ENCODE measurements around the gene SCGB3A1.
A peak's percentile ranks its signal among the peaks of the same experiment; 100 is the strongest.

Gene SCGB3A1

GRCh38 chr5:180606215-180606785 lies 15.0 kb upstream of the SCGB3A1 start:
- no peak for FAIRE-seq

GRCh38 chr5:180605554-180606214 lies 14.4 kb upstream of the SCGB3A1 start:
- DNase-seq (ENCODE audit: low spot score) (peak; percentile 64), FAIRE-seq (no peak)

More at GRCh38 chr5:180606215-180606785, 15.0 kb upstream of the SCGB3A1 start:
- DNase-seq (ENCODE audit: low spot score), result no peak

GRCh38 chr5:180604271-180604670 lies 13.0 kb upstream of the SCGB3A1 start:
- DNase-seq (ENCODE audit: low spot score) (no peak), FAIRE-seq (no peak)

GRCh38 chr5:180603076-180603594 lies 11.8 kb upstream of the SCGB3A1 start:
- no peak for FAIRE-seq
- DNase-seq (ENCODE audit: low spot score), result no peak

GRCh38 chr5:180602481-180603075 lies 11.3 kb upstream of the SCGB3A1 start:
- DNase-seq (ENCODE audit: low spot score) (no peak), FAIRE-seq (no peak)

DNA sequence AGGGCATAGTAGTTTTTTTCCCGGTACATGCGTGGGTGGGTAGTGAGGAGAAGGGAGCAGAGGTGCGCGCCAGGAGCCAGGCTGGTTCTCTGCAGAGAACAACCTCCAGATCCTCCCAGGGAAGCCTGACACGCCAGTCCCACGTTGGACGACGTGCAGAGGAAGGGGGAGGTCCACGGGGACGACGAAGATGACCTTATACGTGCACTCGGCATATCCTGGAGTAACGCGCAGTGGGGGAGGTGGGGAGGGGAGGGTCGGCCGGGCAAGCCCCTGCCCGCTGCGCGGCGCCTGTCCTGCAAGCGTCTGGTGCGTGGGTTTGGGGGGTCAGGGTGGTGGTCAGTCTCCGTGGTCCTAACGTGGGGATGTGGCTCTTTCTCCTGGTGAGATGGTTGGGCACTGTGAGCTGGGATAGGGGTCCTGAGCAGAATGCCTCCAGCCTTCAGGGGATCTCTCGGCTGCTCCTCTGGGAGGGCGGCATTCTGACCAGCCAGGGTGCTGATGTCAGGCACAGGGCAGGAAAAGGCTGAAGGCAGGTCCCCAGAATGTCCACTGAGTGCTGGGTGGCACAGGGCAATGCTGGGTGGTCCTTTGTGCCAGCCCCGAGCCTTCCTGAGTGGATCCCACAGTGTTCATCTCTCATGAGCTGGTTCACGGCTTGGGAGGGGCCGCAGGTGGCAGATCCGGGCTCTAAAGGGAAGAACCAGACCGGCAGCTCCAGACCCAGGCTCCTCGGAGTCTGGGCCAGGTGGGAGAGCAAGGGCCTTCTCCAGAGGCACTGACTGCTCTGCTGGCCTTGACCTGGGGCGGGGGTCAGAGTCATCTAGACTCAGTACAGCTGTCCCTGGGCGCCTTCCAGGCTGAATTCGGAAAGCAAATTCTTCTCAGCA lies 10.5 kb upstream of the SCGB3A1 start:
- DNase-seq (ENCODE audit: low spot score) (no peak), FAIRE-seq (no peak)

DNA sequence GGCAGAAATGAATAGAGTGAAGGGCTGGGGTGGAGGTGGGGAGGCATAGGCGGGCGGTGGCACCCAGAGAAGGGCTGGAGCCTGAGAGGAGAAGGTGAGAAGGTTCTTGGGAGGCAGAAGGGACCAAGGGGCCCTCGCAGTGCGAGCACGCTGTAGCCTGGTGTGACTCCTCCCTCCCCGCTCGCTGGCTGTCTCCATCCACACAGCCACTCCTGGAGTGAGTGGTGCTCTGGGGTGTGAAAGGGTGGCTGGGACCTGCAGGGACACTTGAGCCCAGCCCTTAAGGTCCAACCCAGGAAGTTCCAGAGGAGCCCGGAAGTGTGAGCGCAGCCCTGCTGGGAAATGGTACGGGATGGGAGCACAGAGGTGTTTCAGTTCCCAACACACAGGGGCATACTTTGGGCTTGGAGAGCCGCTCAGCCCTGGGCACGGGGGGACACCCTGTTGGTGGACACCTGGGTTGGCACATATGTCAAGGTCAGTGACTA lies 9.3 kb upstream of the SCGB3A1 start:
- FAIRE-seq (no peak), DNase-seq (ENCODE audit: low spot score) (no peak)

GRCh38 chr5:180599981-180600553 lies 8.8 kb upstream of the SCGB3A1 start:
- FAIRE-seq, result no peak
- DNase-seq (ENCODE audit: low spot score), result no peak

- DNase-seq (ENCODE audit: low spot score) (no peak), FAIRE-seq (no peak)
Measured at GRCh38 chr5:180599590-180599914, 8.3 kb upstream of the SCGB3A1 start.

- DNase-seq (ENCODE audit: low spot score) (no peak), FAIRE-seq (no peak)
Measured at GRCh38 chr5:180598797-180599589, 7.7 kb upstream of the SCGB3A1 start.

DNA sequence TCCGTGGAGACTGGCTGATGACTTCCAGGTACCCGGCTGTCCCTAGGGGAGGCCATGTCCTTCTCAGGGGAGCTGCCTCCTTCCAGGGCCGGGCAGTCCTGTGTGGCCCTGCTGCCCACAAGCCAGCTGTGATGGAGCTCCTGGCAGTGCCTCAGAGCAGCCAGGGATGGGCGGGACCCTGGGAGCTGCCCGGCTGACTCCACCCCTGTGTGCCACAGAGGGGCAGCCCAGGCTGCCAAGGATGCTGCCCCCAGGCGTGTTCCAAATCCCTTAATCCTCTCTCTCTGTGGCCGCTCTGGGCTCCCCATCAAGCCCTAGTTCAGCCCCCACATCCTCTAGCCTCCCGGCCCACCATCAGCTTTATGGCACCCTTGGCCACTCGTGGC lies 7.0 kb upstream of the SCGB3A1 start:
- DNase-seq (ENCODE audit: low spot score) (no peak), FAIRE-seq (no peak)

DNA sequence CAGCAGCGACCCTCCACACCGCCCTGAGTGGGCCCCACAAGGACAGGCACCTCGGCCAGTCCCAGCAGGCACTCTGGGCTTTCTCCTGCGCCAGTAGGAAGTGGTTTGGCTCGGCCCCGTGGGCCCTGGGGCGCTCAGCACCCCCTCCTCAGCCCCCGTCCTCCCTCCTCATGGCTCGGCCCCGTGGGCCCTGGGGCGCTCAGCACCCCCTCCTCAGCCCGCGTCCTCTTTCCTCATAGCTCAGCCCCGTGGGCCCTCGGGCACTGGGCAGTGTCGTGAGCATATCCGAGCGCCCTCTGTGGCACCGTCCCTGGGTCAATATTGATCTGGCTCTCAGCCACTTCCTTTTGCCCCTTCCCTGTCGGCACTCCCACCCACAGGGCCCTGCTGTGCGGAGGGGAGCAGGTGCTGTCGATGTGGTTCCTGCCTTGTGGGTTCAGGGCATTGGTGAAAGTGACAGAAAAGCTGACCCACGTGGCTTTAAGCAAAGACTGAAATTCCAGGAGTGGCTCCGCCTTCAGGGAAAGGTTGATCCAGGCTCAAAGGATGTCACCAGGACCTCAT lies 5.5 kb upstream of the SCGB3A1 start:
- DNase-seq (ENCODE audit: low spot score) (no peak), FAIRE-seq (no peak)

- DNase-seq (ENCODE audit: low spot score) (no peak), FAIRE-seq (no peak)
Measured at GRCh38 chr5:180596115-180596667, 4.9 kb upstream of the SCGB3A1 start.

DNA sequence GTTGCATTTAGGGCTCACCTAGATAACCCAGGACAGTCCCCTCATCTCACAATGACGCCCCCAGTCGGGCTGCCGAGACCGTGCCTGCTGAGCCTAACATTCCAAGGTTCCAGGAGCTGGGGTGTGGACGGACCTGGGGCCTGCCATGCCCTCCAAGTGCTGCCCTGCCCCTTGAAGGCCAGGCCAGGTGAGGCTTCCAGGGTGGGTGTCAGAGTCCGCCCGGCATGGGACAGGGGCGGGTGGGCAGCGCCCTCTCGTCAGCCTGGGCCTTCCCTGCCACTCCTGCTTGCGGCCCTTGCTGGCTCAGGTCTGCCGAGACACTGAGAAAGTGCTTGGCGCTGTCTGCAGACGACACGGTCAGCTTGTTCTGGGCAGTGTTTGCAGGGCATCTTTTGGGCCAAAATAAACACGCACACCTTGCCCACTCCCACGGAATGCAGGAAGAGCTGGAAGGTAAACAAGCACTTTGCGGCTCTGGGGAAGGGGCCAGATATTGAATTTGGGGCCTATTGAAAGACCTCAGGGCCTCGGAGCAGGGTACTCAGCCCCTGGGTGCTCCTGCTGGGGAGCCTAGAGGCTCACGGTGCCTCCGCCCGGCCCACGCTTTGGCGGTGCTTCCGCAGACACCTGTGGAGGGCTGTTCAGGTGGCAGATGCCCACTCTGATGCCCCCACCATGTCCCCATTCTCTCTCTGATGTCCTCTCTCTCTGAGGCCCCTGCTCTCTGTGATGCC lies 4.2 kb upstream of the SCGB3A1 start:
- DNase-seq (ENCODE audit: low spot score) (no peak), FAIRE-seq (no peak)

DNA sequence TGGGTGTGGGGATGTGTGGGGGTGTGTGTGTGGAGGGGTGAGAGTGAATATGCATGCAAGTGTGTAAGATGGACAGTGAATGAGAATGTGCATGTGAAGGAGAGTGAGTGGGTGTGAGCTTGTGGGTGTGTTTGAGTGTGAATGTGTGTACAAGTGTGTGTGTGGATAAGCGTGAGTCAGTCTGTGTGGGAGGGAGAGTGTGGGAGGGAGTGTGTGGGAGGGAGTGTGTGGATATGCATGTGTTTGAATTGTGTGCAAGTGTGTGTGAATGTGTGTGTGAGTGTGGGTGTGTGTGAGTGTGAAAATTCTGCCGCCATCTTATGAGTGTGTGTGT lies 3.7 kb upstream of the SCGB3A1 start:
- FAIRE-seq (no peak), DNase-seq (ENCODE audit: low spot score) (no peak)

- FAIRE-seq, result peak; percentile 42
- no peak for DNase-seq (ENCODE audit: low spot score)
Measured at GRCh38 chr5:180594311-180595045, 3.2 kb upstream of the SCGB3A1 start.

DNA sequence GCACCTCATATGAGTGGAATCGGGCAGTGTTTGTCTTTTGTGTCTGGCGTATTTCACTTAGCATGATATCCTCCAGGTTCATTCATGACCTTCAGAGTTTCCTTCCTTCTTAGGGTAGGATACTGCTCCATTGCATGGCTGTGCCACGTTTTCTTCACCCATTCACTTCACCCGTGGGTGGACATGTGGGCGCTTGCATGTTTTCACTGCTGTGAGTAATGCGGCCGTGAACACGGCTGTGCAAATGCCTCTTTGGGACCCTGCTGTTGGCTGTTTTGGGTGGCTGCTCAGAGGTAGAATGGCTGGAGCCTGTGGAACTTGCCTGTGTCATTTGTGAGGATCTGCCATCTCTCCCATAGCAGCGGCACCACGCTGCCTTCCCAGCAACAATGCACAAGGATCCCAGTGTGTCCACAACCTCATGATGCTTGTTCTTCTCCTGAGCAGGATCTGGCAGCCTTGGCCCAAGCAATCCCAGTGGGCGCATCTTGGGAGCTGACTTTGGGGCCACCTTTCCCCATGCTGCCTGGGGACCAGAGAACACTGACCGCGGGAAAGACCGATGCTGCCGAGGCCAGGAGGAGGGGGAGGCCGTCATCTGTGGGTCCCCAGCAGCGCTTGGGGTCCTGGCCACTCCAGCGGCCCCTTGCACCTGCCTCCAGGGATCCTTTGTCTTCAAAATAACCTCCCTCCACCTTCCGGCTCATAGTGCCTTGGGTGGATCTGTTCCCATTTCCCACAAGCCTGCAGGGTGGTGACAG lies 2.3 kb upstream of the SCGB3A1 start:
- FAIRE-seq (no peak), DNase-seq (ENCODE audit: low spot score) (no peak)

DNA sequence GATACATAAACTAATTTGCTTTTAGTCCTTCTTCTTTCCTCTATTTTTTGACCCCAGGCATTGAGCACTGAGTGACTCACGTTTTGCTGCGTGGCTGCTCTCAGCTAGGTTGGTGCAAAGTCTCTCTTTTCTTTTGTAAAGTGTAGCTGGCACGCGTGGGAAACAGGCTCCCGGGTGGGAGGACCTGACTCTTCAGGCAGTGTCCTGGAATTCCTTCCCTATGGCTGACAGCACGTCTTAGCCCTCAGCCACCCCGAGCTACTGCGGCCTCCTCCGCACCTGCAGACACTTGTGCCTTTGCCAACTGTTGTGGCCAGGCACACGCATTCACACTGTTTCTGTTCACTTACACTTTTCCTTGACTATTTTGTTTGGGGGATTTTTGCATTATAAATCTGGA lies 877 bp upstream of the SCGB3A1 start:
- DNase-seq (ENCODE audit: low spot score) (no peak), FAIRE-seq (no peak)

Measured in urothelium cell line (cell line).